HUES64 (cell line): ENCODE data around the gene ARHGAP21.
"Not testable (repeated sequence)": the region's sequence is repeated elsewhere in the genome, so short reads cannot be mapped to it uniquely, and the experiment has no call there.

ENCODE experiments used
- H3K27ac ChIP-seq: 2 replicates; pipeline ENCODE4 v1.7.0; 2013; ENCODE audit warnings: low read depth, low read length, inconsistent platforms
- H3K27me3 ChIP-seq: 2 replicates; pipeline ENCODE4 v1.6.1; 2013; ENCODE audit warnings: mild to moderate bottlenecking, low read length; ENCODE audit not compliant: insufficient read depth
- H3K36me3 ChIP-seq: 2 replicates; pipeline ENCODE4 v1.6.1; 2013; ENCODE audit warnings: mild to moderate bottlenecking, low read length; ENCODE audit not compliant: insufficient read depth
- H3K4me1 ChIP-seq: 2 replicates; pipeline ENCODE4 v1.6.1; 2013; ENCODE audit warnings: mild to moderate bottlenecking, low read length, moderate library complexity; ENCODE audit not compliant: insufficient read depth
- H3K4me3 ChIP-seq: 2 replicates; pipeline ENCODE4 v1.5.1; 2013; ENCODE audit warnings: mild to moderate bottlenecking, low read length, moderate library complexity
- H3K9ac ChIP-seq: 2 replicates; pipeline ENCODE4 v1.6.1; 2013; ENCODE audit warnings: mild to moderate bottlenecking, low read depth, low read length
- H3K9me3 ChIP-seq: 2 replicates; pipeline ENCODE4 v1.6.1; 2013; ENCODE audit warnings: low read depth, low read length; ENCODE audit not compliant: insufficient read depth
- WGBS: fragments of 150-250, 120-280 bp; methylation state at CpG from one replicate; pipeline ENCODE4 v1.1.7; 2013; ENCODE audit warnings: missing lambda C conversion rate; 5-methylcytosine and 5-hydroxymethylcytosine counted together

ARHGAP21 gene

DNA sequence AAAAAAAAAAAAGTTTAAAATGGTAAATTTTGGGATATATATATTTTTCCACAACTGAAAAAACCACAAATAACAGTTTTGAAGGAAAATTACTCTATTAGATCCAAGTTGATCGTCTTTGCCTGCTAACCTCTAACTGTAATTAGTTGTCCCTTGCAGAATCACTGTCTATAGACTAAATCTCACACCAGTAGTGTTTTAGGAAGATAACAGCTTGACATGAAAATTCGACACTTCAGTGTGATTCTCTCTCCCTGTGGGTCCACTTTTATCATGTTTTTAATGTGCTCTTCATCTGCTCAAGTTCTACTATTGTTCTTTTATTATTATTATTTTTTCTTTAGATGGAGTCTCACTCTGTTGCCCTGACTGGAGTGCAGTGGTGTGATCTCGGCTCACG lies 24.5 kb upstream of the ARHGAP21 start:
- Histone ChIP-seq H3K27me3 (no peaks in the 10 kb centered on the region), H3K36me3 (no peaks in the 10 kb centered on the region), H3K27ac (no peak overlapping the region), H3K4me3 (no peak overlapping the region), H3K9ac (no peak overlapping the region), H3K9me3 (no peaks in the 10 kb centered on the region), H3K4me1 (no peaks in the 10 kb centered on the region)
- 92% methylated on average over 4 of the region's 4 CpGs for WGBS

DNA sequence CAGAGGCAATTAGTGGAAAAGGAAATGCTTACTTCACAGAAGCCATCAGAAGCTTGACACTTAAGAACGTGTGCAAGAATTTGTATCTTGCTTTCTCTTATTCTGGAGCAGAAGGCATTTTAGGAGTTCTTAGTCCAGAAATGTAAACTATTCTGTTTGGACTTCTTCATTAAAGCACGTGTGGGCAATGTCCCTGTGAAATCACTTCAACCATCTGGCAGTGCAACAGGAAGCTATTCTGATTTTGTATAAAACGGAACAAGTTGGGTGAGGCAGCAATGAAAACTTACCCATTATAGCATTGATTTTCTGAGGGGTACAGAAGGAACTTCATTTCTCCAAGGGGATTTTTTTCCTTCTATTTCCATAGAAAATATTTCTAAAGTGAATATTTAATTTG lies 21.3 kb upstream of the ARHGAP21 start:
- no peak overlapping the region for H3K4me3 ChIP-seq
- no peaks in the 10 kb centered on the region for H3K9me3 ChIP-seq
- H3K9ac ChIP-seq, result no peak overlapping the region
- H3K27me3 ChIP-seq, result no peaks in the 10 kb centered on the region
- no peaks in the 10 kb centered on the region for H3K36me3 ChIP-seq
- H3K27ac ChIP-seq, result no peak overlapping the region
- WGBS, result 94% methylated on average over 3 of the region's 3 CpGs
- no peaks in the 10 kb centered on the region for H3K4me1 ChIP-seq

DNA sequence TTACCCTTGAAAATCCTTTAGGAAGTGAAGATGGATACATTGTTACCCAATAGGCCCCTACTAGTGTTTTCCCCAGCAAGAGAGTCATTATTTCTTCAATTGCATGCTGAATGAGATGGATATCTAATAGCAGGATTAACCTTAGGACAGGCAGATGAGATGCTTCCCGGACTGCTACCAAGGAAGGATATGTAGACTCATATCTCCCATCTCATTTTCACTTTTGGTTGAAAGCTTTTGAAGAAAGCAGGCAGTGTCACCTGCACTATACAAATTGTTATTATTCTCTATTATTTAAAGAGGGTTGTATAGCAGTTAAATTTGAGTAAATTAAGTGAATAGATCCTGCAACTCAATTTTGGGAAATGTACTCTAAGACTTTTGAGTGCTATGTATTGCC lies 17.0 kb upstream of the ARHGAP21 start:
- no peaks in the 10 kb centered on the region for H3K4me1 ChIP-seq
- no peak overlapping the region for H3K27ac ChIP-seq
- no CpG with 5 or more reads among the region's 1 CpG for whole genome bisulfite sequencing
- no peak overlapping the region for H3K4me3 ChIP-seq
- H3K36me3 ChIP-seq, result no peaks in the 10 kb centered on the region
- H3K9ac ChIP-seq, result no peak overlapping the region
- H3K27me3 ChIP-seq, result no peaks in the 10 kb centered on the region
- H3K9me3 ChIP-seq, result no peaks in the 10 kb centered on the region

GRCh38 chr10:24737001-24737400 lies 13.3 kb upstream of the ARHGAP21 start:
- Histone ChIP-seq H3K4me1 (no peaks in the 10 kb centered on the region), H3K36me3 (no peaks in the 10 kb centered on the region), H3K27ac (no peak overlapping the region), H3K9ac (no peak overlapping the region), H3K27me3 (no peaks in the 10 kb centered on the region), H3K9me3 (no peaks in the 10 kb centered on the region), H3K4me3 (no peak overlapping the region)

- H3K9me3 ChIP-seq, result no peaks in the 10 kb centered on the region
- no peak overlapping the region for H3K9ac ChIP-seq
- no peak overlapping the region for H3K27ac ChIP-seq
- H3K27me3 ChIP-seq, result no peaks in the 10 kb centered on the region
- H3K36me3 ChIP-seq, result no peaks in the 10 kb centered on the region
- peaks cover 9% of the 10 kb centered on the region; the same call in 1 of the 2 replicates for H3K4me1 ChIP-seq
- WGBS, result 100% methylated on average over 1 of the region's 1 CpG
- H3K4me3 ChIP-seq, result no peak overlapping the region
These were observed 8.3 kb upstream of the ARHGAP21 start for GRCh38 chr10:24731942-24732341.

- no peaks in the 10 kb centered on the region for H3K36me3 ChIP-seq
- peaks cover 9% of the 10 kb centered on the region; the same call in 1 of the 2 replicates for H3K4me1 ChIP-seq
- H3K4me3 ChIP-seq, result no peak overlapping the region
- WGBS, result 98% methylated on average over 2 of the region's 3 CpGs
- H3K9me3 ChIP-seq, result no peaks in the 10 kb centered on the region
- no peak overlapping the region for H3K27ac ChIP-seq
- H3K9ac ChIP-seq, result no peak overlapping the region
- H3K27me3 ChIP-seq, result peaks cover 1% of the 10 kb centered on the region; the same call in 1 of the 2 replicates
These were observed 7.1 kb upstream of the ARHGAP21 start for GRCh38 chr10:24730811-24731210.

- no peak overlapping the region for H3K9ac ChIP-seq
- H3K4me1 ChIP-seq, result peaks cover 13% of the 10 kb centered on the region; the same call in 1 of the 2 replicates
- no peaks in the 10 kb centered on the region for H3K36me3 ChIP-seq
- WGBS, result 75% methylated on average over 8 of the region's 9 CpGs
- no peak overlapping the region for H3K27ac ChIP-seq
- no peak overlapping the region for H3K4me3 ChIP-seq
- peaks cover 9% of the 10 kb centered on the region for H3K27me3 ChIP-seq
- H3K9me3 ChIP-seq, result no peaks in the 10 kb centered on the region
These were observed 4.1 kb upstream of the ARHGAP21 start for GRCh38 chr10:24727786-24728185.

GRCh38 chr10:24726626-24727025 lies 2.9 kb upstream of the ARHGAP21 start:
- H3K27ac ChIP-seq, result no peak overlapping the region
- H3K4me1 ChIP-seq, result peaks cover 13% of the 10 kb centered on the region; the same call in 1 of the 2 replicates
- peaks cover 17% of the 10 kb centered on the region for H3K27me3 ChIP-seq
- H3K9ac ChIP-seq, result no peak overlapping the region
- WGBS, result 90% methylated on average over 5 of the region's 5 CpGs
- H3K9me3 ChIP-seq, result no peaks in the 10 kb centered on the region
- H3K4me3 ChIP-seq, result no peak overlapping the region
- H3K36me3 ChIP-seq, result no peaks in the 10 kb centered on the region

GRCh38 chr10:24726029-24726428 lies 2.3 kb upstream of the ARHGAP21 start:
- peaks cover 18% of the 10 kb centered on the region; the same call in 1 of the 2 replicates for H3K4me1 ChIP-seq
- not testable (repeated sequence) for H3K9ac ChIP-seq, H3K36me3 ChIP-seq, H3K4me3 ChIP-seq, H3K27ac ChIP-seq, H3K9me3 ChIP-seq
- 90% methylated on average over 5 of the region's 5 CpGs for WGBS
- peaks cover 23% of the 10 kb centered on the region for H3K27me3 ChIP-seq

DNA sequence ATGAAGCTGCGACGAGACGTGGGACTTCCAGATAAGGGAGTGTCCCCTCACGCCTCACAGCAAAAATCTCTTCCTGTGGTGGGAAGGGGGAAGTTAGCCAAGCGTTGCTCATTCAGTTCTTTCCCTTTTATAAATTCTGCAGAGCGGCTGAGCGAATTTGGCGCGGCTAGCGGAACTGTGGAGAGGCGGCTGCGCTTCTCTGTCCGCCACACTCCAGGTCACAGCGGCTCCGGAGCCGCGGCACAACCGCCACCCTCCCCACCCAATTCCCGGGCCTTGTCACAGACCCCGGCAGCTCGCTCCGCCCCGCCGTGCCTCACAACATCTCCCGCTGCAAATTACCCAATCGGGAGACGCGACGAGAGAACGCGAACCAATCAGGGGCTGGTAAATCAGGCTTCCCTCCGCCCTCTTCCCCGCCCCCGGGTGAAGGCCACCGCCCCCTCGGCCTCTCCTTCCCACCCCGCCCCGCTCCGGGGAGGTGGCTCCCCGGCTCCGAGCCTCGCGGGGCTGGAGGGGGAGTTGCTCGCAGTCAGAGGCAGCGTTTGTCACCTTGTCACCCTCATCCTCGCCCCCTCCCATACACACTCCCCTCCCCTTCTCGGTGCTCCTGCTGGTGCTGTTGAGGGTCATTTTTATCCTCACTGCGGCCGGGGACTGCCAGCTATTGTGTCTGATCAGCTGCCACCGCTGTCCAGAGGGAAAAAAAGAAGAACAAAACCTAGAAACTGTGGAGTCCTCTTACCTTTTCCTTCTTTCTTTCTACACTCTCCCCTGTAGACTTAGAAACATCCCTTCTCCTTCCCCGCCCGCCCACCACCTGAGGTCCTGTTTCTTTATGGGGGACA lies 918 bp upstream of the ARHGAP21 start:
- Histone ChIP-seq H3K27me3 (peaks cover 37% of the 10 kb centered on the region), H3K4me1 (peaks cover 32% of the 10 kb centered on the region), H3K4me3 (peak overlapping the region; percentile 86), H3K9ac (peak overlapping the region; percentile 58), H3K27ac (no peak overlapping the region; the same call in 1 of the 2 replicates), H3K36me3 (no peaks in the 10 kb centered on the region), H3K9me3 (no peaks in the 10 kb centered on the region)
- under 1% methylated on average over 44 of the region's 52 CpGs for WGBS

- Histone ChIP-seq H3K27me3 (peaks cover 45% of the 10 kb centered on the region), H3K4me3 (peak overlapping the region; percentile 86), H3K27ac (no peak overlapping the region; the same call in 1 of the 2 replicates), H3K9ac (peak overlapping the region; percentile 88), H3K9me3 (no peaks in the 10 kb centered on the region), H3K36me3 (no peaks in the 10 kb centered on the region), H3K4me1 (peaks cover 43% of the 10 kb centered on the region)
- WGBS, result under 1% methylated on average over 70 of the region's 70 CpGs
These were observed 300 bp downstream of the ARHGAP21 start for GRCh38 chr10:24723386-24723787.
